Measurements from ENCODE around the gene NLRP7. TPM values are rescaled to one million over a fixed set of nuclear protein-coding genes. Genes with fewer than 3 reads are reported as not detected.
"Not testable (repeated sequence)": the region's sequence is repeated elsewhere in the genome, so short reads cannot be mapped to it uniquely, and the experiment has no call there.

The NLRP7 gene
- total RNA-seq: not detected

DNA sequence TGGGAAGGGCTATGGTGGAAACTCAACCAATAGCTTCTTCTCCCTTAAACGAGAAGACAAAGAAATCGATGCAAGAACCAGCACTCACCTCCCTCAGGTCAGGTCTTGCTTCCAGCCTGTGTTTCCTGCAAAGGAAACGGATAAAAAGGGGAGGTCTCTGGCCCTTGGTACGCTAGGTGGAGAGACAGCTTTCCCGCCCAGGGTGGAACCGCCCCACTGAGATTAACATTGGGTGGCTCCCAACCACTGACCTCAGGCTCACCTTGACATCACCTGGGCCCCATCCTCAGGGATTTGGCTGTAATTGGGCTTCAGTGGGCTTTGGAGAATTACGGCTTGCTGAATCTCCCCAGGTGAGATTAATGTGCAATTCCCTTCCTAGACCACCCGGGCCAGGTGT lies at the start of gene NLRP7:
Gene NLRP7, minus strand, starts transcription at position 150 of the 400 bp plus-strand sequence.
- intact Hi-C loops (cut with DNase I; ENCODE audit: low total_unique reads): no loop called here
- TF ChIP-seq, protein P1, sequence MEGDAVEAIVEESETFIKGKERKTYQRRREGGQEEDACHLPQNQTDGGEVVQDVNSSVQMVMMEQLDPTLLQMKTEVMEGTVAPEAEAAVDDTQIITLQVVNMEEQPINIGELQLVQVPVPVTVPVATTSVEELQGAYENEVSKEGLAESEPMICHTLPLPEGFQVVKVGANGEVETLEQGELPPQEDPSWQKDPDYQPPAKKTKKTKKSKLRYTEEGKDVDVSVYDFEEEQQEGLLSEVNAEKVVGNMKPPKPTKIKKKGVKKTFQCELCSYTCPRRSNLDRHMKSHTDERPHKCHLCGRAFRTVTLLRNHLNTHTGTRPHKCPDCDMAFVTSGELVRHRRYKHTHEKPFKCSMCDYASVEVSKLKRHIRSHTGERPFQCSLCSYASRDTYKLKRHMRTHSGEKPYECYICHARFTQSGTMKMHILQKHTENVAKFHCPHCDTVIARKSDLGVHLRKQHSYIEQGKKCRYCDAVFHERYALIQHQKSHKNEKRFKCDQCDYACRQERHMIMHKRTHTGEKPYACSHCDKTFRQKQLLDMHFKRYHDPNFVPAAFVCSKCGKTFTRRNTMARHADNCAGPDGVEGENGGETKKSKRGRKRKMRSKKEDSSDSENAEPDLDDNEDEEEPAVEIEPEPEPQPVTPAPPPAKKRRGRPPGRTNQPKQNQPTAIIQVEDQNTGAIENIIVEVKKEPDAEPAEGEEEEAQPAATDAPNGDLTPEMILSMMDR (IDR thresholded peaks at IDR 0.05): no peak
- TF ChIP-seq POLR2A (IDR thresholded peaks at IDR 0.05): no peak

DNA sequence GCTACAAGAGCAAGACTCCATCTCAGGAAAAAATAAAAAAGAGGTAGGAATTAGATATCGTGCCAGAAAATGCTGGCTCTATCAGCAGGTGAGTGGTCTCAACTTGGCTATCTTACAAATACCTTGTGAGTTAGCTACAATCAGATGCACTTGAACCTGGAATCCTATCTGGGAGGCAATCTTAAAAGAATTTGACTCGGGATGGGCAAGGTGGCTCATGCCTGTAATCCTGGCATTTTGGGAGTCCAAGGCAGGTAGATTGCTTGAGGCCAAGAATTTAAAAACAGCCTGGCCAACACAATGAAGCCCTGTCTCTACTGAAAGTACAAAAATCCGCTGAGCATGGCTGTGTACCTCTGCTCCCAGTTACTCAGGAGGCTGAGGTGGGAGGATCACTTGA lies 48.2 kb upstream of the NLRP7 start:
- intact Hi-C loops (cut with DNase I; ENCODE audit: low total_unique reads): no loop called here
- H3K4me3 ChIP-seq (ENCODE audit: low read depth, poor library complexity, severe bottlenecking): no peak overlapping the region
- TF ChIP-seq POLR2A (IDR thresholded peaks at IDR 0.05): no peak
- TF ChIP-seq, protein P1 (IDR thresholded peaks at IDR 0.05): no peak
- WGBS, 2 donors: 47 to 82% methylated on average over 3 of the region's 3 CpGs
- no peak for DNase-seq (ENCODE audit: low spot score in 2 of 2)

More for the DNA sequence above, at the start of gene NLRP7:
- H3K4me3 ChIP-seq (ENCODE audit: low read depth, poor library complexity, severe bottlenecking): no peak within 1 kb of the TSS
- WGBS, 2 donors: 72 to 75% methylated on average over 8 of the region's 8 CpGs
- DNase-seq (ENCODE audit: low spot score in 2 of 2): no peak

DNA sequence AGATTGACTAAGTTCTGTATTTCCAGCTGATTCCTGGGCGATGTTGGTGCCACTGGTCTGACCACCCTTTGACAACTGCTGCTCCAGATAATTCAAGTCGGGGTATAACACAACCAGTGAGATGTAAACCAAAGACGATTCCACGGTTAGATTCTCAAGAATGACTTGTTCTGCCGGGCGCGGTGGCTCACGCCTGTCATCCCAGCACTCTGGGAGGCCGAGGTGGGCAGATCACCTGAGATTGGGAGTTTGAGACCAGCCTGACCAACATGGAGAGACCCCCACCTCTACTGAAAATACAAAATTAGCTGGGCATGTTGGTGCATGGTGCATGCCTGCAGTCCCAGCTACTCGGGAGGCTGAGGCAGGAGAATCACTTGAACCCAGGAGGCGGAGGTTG lies 42.2 kb upstream of the NLRP7 start:
- H3K4me3 ChIP-seq (ENCODE audit: low read depth, poor library complexity, severe bottlenecking); DNase-seq (ENCODE audit: low spot score in 2 of 2); intact Hi-C loops (cut with DNase I; ENCODE audit: low total_unique reads): not testable (repeated sequence)
- WGBS, 2 donors: 90 to 94% methylated on average over 11 of the region's 11 CpGs

DNA sequence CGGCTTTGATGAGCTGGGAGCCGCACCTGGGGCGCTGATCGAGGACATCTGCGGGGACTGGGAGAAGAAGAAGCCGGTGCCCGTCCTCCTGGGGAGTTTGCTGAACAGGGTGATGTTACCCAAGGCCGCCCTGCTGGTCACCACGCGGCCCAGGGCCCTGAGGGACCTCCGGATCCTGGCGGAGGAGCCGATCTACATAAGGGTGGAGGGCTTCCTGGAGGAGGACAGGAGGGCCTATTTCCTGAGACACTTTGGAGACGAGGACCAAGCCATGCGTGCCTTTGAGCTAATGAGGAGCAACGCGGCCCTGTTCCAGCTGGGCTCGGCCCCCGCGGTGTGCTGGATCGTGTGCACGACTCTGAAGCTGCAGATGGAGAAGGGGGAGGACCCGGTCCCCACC lies 35.2 kb upstream of the NLRP7 start:
- H3K4me3 ChIP-seq (ENCODE audit: low read depth, poor library complexity, severe bottlenecking); DNase-seq (ENCODE audit: low spot score in 2 of 2); intact Hi-C loops (cut with DNase I; ENCODE audit: low total_unique reads): not testable (repeated sequence)
- WGBS, 2 donors: 83 to 89% methylated on average over 17 to 21 of the region's 23 CpGs

DNA sequence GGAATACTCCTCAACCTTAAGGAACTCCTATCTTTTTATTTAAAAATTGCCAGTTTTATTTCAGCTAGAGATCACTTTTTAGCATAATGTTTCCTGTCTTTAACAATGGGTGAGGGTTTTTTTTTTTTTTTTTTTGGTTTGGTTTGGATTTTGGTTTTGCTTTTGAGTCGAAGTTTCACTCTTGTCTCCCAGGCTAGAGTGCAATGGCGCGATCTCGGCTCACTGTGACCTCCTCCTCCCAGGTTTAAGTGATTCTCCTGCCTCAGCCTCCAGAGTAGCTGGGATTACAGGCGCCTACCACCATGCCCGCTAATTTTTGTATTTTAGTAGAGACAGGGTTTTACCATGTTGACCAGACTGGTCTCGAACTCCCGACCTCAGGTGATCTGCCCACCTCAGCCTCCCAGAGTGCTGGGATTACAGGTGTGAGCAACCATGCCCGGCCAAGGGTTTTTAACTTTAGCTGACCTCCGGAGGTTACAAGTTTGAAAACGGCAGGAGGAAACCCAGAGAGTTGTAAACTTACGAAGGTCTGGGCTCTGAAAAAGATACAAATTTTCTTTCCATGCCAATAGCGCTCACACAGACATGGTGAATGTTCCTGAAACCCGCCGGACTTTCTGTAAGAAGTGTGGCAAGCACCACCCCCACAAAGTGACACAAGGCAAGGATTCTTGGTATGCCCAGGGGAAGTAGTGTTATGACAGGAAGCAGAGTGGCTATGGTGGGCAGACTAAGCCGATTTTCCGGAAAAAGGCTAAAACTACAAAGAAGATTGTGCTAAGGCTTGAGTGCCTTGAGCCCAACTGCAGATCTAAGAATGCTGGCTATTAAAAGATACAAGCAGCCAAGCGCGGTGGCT lies 26.1 kb upstream of the NLRP7 start:
- intact Hi-C loops (cut with DNase I; ENCODE audit: low total_unique reads); DNase-seq (ENCODE audit: low spot score in 2 of 2): not testable (repeated sequence)

DNA sequence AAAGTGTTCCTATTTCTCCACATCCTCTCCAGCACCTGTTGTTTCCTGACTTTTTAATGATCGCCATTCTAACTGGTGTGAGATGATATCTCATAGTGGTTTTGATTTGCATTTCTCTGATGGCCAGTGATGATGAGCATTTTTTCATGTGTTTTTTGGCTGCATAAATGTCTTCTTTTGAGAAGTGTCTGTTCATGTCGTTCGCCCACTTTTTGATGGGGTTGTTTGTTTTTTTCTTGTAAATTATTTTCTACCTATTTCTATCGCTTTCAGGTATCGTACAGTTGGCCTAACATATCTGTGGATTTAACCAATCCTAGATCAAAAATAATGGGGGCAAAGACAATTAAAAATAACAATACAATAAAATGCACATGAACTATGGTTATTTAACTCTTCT lies 24.1 kb upstream of the NLRP7 start:
- intact Hi-C loops (cut with DNase I; ENCODE audit: low total_unique reads); DNase-seq (ENCODE audit: low spot score in 2 of 2); H3K4me3 ChIP-seq (ENCODE audit: low read depth, poor library complexity, severe bottlenecking): not testable (repeated sequence)
- WGBS, 2 donors: 72 to 74% methylated on average over 4 of the region's 5 CpGs

More for the DNA sequence above, 26.1 kb upstream of the NLRP7 start:
- WGBS, 2 donors: 81 to 84% methylated on average over 19 of the region's 19 CpGs
- not testable (repeated sequence) for H3K4me3 ChIP-seq (ENCODE audit: low read depth, poor library complexity, severe bottlenecking)

DNA sequence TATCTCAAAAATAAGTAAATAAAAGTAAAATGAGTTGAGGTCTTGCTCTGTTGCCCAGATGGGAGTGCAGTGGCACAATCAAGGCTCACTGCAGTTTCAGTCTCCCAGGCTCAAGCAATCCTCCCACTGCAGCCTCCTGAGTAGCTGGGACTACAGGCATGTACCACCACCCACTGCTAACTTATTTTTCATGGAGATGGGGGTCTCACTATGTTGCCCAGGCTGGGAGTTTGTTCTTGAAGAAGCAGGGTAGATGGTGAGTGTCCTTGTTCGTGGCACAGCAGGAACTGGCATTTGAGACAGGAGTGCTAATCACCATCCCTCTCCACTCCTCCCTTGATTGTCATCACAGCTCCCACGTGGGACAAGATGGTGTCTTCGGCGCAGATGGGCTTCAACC lies 22.3 kb upstream of the NLRP7 start:
- intact Hi-C loops (cut with DNase I; ENCODE audit: low total_unique reads): no loop called here
- WGBS, 2 donors: 86 to 89% methylated on average over 4 of the region's 4 CpGs
- no peak for DNase-seq (ENCODE audit: low spot score in 2 of 2)
- no peak overlapping the region for H3K4me3 ChIP-seq (ENCODE audit: low read depth, poor library complexity, severe bottlenecking)
- TF ChIP-seq, protein P1 (IDR thresholded peaks at IDR 0.05): no peak
- no peak for TF ChIP-seq POLR2A (IDR thresholded peaks at IDR 0.05)

DNA sequence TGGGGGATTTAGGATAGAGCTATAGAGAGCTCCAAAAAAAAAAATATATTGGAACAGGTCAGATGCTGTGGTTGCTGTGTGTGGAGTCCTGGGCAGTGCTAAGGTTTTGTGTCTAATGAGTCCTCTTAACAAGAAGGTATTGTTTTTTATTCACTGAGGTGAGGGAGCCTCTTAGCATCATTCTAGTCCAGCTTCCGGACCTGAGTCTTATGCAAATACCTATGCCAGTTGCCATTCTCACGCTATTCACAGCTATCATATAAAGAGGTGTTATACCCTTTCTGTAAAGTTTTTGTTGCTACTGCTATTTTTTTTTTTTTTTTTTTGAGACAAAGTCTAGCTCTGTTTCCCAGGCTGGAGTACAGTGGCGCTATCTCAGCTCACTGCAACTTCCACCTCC lies 20.3 kb upstream of the NLRP7 start:
- TF ChIP-seq POLR2A (IDR thresholded peaks at IDR 0.05): no peak
- TF ChIP-seq, protein P1 (IDR thresholded peaks at IDR 0.05): no peak
- 90% methylated on average over 3 of the region's 3 CpGs for WGBS, 2 donors
- no peak for DNase-seq (ENCODE audit: low spot score in 2 of 2)
- intact Hi-C loops (cut with DNase I; ENCODE audit: low total_unique reads): no loop called here
- no peak overlapping the region for H3K4me3 ChIP-seq (ENCODE audit: low read depth, poor library complexity, severe bottlenecking)

DNA sequence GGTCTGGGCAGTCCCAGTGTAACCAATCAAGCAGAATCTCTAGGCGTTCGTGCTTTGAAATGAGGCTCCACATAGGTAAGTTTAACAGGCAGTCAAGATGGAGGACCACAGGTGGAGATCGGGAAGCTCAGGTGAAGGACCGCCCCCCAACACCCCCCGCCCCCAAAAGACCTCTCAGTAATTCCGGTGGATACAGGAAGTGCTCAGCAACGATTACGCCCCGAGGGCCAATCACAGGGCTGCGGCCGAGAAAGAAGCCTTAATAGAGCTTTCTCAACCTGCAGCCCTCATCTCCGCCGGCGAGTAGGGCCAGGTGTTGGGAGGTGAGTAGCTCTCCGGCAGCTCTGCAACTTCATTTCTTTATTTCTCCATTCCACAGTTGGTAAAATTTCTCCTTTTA lies 17.7 kb upstream of the NLRP7 start:
- intact Hi-C loops (cut with DNase I; ENCODE audit: low total_unique reads); DNase-seq (ENCODE audit: low spot score in 2 of 2); H3K4me3 ChIP-seq (ENCODE audit: low read depth, poor library complexity, severe bottlenecking): not testable (repeated sequence)
- 92% methylated on average over 15 of the region's 15 CpGs; no CpG with 5 or more reads in 1 of the 2 donors for WGBS, 2 donors

Data from lower leg skin (tissue), 4 donors.